PC-3 (cell line): ENCODE results near the gene KIAA0586. TPM values are rescaled to one million over a fixed set of nuclear protein-coding genes. Genes with fewer than 3 reads are reported as not detected.
"Not testable (repeated sequence)": the region's sequence is repeated elsewhere in the genome, so short reads cannot be mapped to it uniquely, and the experiment has no call there.

ENCODE experiments used
- ATAC-seq: fragments of 200-7000 bp; cut with Tn5 transposase; 2 replicates; pipeline ENCODE4 v1.9.1; 2020; ENCODE audit warnings: mild to moderate bottlenecking, moderate library complexity
- BruUV-seq: library from RNA; stranded (reverse); fragments of 400-500 nt; replicated peaks from 2 replicates; lab custom pipeline; 2021; lab: Mats Ljungman, UMichigan
- CTCF ChIA-PET: fragments of 300-600 bp; sonication (Branson Sonifier 250); formaldehyde crosslinking; loops from one replicate; lab custom pipeline; 2022; ENCODE audit warnings: antibody characterized with exemption; lab: Charles Lee
- POLR2A ChIA-PET: fragments of 300-600 bp; sonication (Branson Sonifier 250); formaldehyde crosslinking; loops from one replicate; lab custom pipeline; 2022; ENCODE audit warnings: antibody characterized with exemption; ENCODE audit not compliant: unreplicated experiment; lab: Charles Lee
- DNase-seq: peaks from one replicate; pipeline ENCODE4 v3.0.0-alpha.2; 2015
- H2AFZ ChIP-seq: fragments of 300-600 bp; sonication (generic); 2 replicates; pipeline ENCODE4 v1.6.0; 2016; ENCODE audit warnings: antibody characterized with exemption, low read length
- H3F3A ChIP-seq: fragments of 300-600 bp; sonication (generic); one replicate; pipeline ENCODE4 v1.6.0; 2017; ENCODE audit warnings: antibody characterized with exemption, low read length, control low read depth, mild to moderate bottlenecking; ENCODE audit not compliant: unreplicated experiment
- H3K27ac ChIP-seq: fragments of 300-600 bp; sonication (generic); 2 replicates; pipeline ENCODE4 v1.5.1; 2016; ENCODE audit warnings: mild to moderate bottlenecking, low read length
- H3K27me3 ChIP-seq: fragments of 300-600 bp; sonication (generic); 2 replicates; pipeline ENCODE4 v1.6.1; 2016; ENCODE audit warnings: low read length, mixed read lengths
- H3K36me3 ChIP-seq: fragments of 300-600 bp; sonication (generic); 2 replicates; pipeline ENCODE4 v1.6.1; 2016; ENCODE audit warnings: low read depth, mixed run types, low read length, mixed read lengths
- H3K4me1 ChIP-seq: fragments of 300-600 bp; sonication (generic); 2 replicates; pipeline ENCODE4 v1.5.1; 2016; ENCODE audit warnings: low read length; ENCODE audit not compliant: insufficient read depth
- H3K4me2 ChIP-seq: fragments of 300-600 bp; sonication (generic); 2 replicates; pipeline ENCODE4 v1.6.0; 2016; ENCODE audit warnings: low read length
- H3K4me3 ChIP-seq: fragments of 300-600 bp; sonication (generic); 2 replicates; pipeline ENCODE4 v1.5.1; 2016; ENCODE audit warnings: mild to moderate bottlenecking, low read length, mixed read lengths
- H3K79me2 ChIP-seq: fragments of 300-600 bp; sonication (generic); 2 replicates; pipeline ENCODE4 v1.6.1; 2017; ENCODE audit warnings: low read length, mixed read lengths
- H3K9ac ChIP-seq: fragments of 300-600 bp; sonication (generic); 2 replicates; pipeline ENCODE4 v1.6.0; 2016; ENCODE audit warnings: mild to moderate bottlenecking, low read length
- H3K9me2 ChIP-seq: fragments of 300-600 bp; sonication (generic); replicated peaks from 2 replicates; pipeline ENCODE4 v1.6.1; 2016; ENCODE audit warnings: mixed run types, low read length, mixed read lengths
- H3K9me3 ChIP-seq: fragments of 300-600 bp; sonication (generic); 2 replicates; pipeline ENCODE4 v1.6.1; 2016; ENCODE audit warnings: low read length, mixed read lengths
- H4K20me1 ChIP-seq: fragments of 300-600 bp; sonication (generic); 2 replicates; pipeline ENCODE4 v1.6.1; 2016; ENCODE audit warnings: low read length, mixed read lengths
- CTCF ChIP-seq: fragments of 300-600 bp; sonication (generic); conservative IDR thresholded peaks from 2 replicates; pipeline ENCODE4 v1.5.1; 2017; ENCODE audit warnings: antibody characterized with exemption, low read depth, mild to moderate bottlenecking, low read length
- EZH2 ChIP-seq: fragments of 300-600 bp; sonication (generic); IDR thresholded peaks from one replicate; pipeline ENCODE4 v1.6.1; 2017; ENCODE audit warnings: antibody characterized with exemption, mild to moderate bottlenecking, low read length; ENCODE audit not compliant: unreplicated experiment
- EZH2phosphoT487 ChIP-seq: fragments of 300-600 bp; sonication (generic); IDR thresholded peaks from 2 replicates; pipeline ENCODE4 v1.6.1; 2018; ENCODE audit warnings: mild to moderate bottlenecking, antibody characterized with exemption, low read length, borderline replicate concordance
- intact Hi-C: fragments of 100-400 bp; cut with micrococcal nuclease; formaldehyde crosslinking; loops from 2 replicates; pipeline ENCODE4 v1.9.0; 2023
- total RNA-seq: library from RNA; depleted of rRNA; stranded (reverse); fragments of >200 nt; gene quantifications from 2 replicates; pipeline ENCODE4 v1.2.3, GENCODE V29; 2014

Gene KIAA0586
- total RNA-seq, 1 experiment from 2014 or later, result 50.3 TPM

- ATAC-seq, H3F3A ChIP-seq, H4K20me1 ChIP-seq, H3K9ac ChIP-seq, H3K4me3 ChIP-seq, intact Hi-C loops, BruUV-seq, H2AFZ ChIP-seq, H3K27ac ChIP-seq, H3K4me1 ChIP-seq, DNase-seq, H3K9me2 ChIP-seq, H3K36me3 ChIP-seq, H3K9me3 ChIP-seq, H3K4me2 ChIP-seq, H3K79me2 ChIP-seq, POLR2A ChIA-PET: not testable (repeated sequence)
- CTCF ChIA-PET, result interaction anchor here (0.6 kb wide), 1 partner anchor 1126 kb away, joined by 5 read pairs; no protein-coding TSS in a partner anchor
- peaks cover 41% of the 10 kb centered on the region for H3K27me3 ChIP-seq
Observed at GRCh38 chr14:58581389-58581788, 153.9 kb downstream of the KIAA0586 start.

- Histone ChIP-seq H3K9me2 (no peaks in the 10 kb centered on the region), H3K79me2 (no peaks in the 10 kb centered on the region), H4K20me1 (no peaks in the 10 kb centered on the region), H3K9me3 (no peaks in the 10 kb centered on the region), H3K4me1 (no peaks in the 10 kb centered on the region), H3F3A (no peaks in the 10 kb centered on the region), H3K36me3 (no peaks in the 10 kb centered on the region), H2AFZ (no peak overlapping the region), H3K27me3 (peaks cover 51% of the 10 kb centered on the region), H3K4me2 (no peak overlapping the region), H3K27ac (no peak overlapping the region), H3K4me3 (no peak overlapping the region), H3K9ac (no peak overlapping the region)
- no peak for DNase-seq
- BruUV-seq, result no TSS peak
- no peak for TF ChIP-seq EZH2phosphoT487
- TF ChIP-seq EZH2, result no peak
- no peak for TF ChIP-seq CTCF
- intact Hi-C loops, result no loop called here
- POLR2A ChIA-PET, result interaction anchor here (0.6 kb wide), 1 partner anchor 78 kb away, joined by 8 read pairs; no protein-coding TSS in a partner anchor
- no peak for ATAC-seq
- CTCF ChIA-PET, result no interaction called here
Observed at GRCh38 chr14:58584383-58584782, 156.9 kb downstream of the KIAA0586 start.

- Histone ChIP-seq H3K9ac (no peak overlapping the region), H3F3A (no peaks in the 10 kb centered on the region), H2AFZ (no peak overlapping the region), H3K9me3 (no peaks in the 10 kb centered on the region), H3K4me2 (no peak overlapping the region), H3K27me3 (peaks cover 59% of the 10 kb centered on the region), H3K79me2 (no peaks in the 10 kb centered on the region), H3K36me3 (no peaks in the 10 kb centered on the region), H3K4me1 (no peaks in the 10 kb centered on the region), H3K4me3 (no peak overlapping the region), H3K27ac (no peak overlapping the region), H3K9me2 (no peaks in the 10 kb centered on the region), H4K20me1 (no peaks in the 10 kb centered on the region)
- intact Hi-C loops, result no loop called here
- POLR2A ChIA-PET, result no interaction called here
- CTCF ChIA-PET, result no interaction called here
- BruUV-seq, result no TSS peak
- TF ChIP-seq EZH2phosphoT487, result no peak
- no peak for TF ChIP-seq CTCF
- no peak for TF ChIP-seq EZH2
- DNase-seq, result no peak
- ATAC-seq, result no peak
Observed at GRCh38 chr14:58587271-58587670, 159.8 kb downstream of the KIAA0586 start.

GRCh38 chr14:58588321-58588720, 160.8 kb downstream of the KIAA0586 start:
- intact Hi-C loops, H3K79me2 ChIP-seq, H3K4me3 ChIP-seq, H3K27ac ChIP-seq, H3K9ac ChIP-seq, H3F3A ChIP-seq, POLR2A ChIA-PET, H2AFZ ChIP-seq, ATAC-seq, H3K9me3 ChIP-seq, DNase-seq, BruUV-seq, H3K36me3 ChIP-seq, H3K9me2 ChIP-seq, CTCF ChIA-PET, H4K20me1 ChIP-seq, H3K4me1 ChIP-seq, H3K4me2 ChIP-seq: not testable (repeated sequence)
- H3K27me3 ChIP-seq, result peaks cover 48% of the 10 kb centered on the region
